HEK293T (cell line): Measurements from ENCODE around the gene KRT8.

ENCODE experiments used
- BHLHE40 ChIP-seq: fragments of 450-650 bp; IDR thresholded peaks from 2 replicates; pipeline ENCODE4 v1.6.1; 2016; ENCODE audit warnings: mild to moderate bottlenecking, moderate library complexity, borderline replicate concordance
- CTBP1 ChIP-seq: fragments of 450-650 bp; IDR thresholded peaks from 2 replicates; pipeline ENCODE4 v1.6.1; 2016; ENCODE audit warnings: borderline replicate concordance
- FOXM1 ChIP-seq: fragments of 450-650 bp; IDR thresholded peaks from 2 replicates; pipeline ENCODE4 v1.6.1; 2017; ENCODE audit warnings: mild to moderate bottlenecking, borderline replicate concordance
- L3MBTL2 ChIP-seq: fragments of 450-650 bp; conservative IDR thresholded peaks from 2 replicates; pipeline ENCODE4 v1.6.1; 2016; ENCODE audit warnings: mild to moderate bottlenecking
- NFRKB ChIP-seq: fragments of 450-650 bp; IDR thresholded peaks from 2 replicates; pipeline ENCODE4 v1.6.1; 2016; ENCODE audit warnings: mild to moderate bottlenecking, moderate library complexity
- PKNOX1 ChIP-seq: fragments of 450-650 bp; IDR thresholded peaks from 2 replicates; pipeline ENCODE4 v1.6.1; 2016
- SP1 ChIP-seq: fragments of 450-650 bp; IDR thresholded peaks from 2 replicates; pipeline ENCODE4 v1.6.1; 2017
- TARDBP ChIP-seq: fragments of 450-650 bp; IDR thresholded peaks from 2 replicates; pipeline ENCODE4 v1.6.1; 2016

DNA sequence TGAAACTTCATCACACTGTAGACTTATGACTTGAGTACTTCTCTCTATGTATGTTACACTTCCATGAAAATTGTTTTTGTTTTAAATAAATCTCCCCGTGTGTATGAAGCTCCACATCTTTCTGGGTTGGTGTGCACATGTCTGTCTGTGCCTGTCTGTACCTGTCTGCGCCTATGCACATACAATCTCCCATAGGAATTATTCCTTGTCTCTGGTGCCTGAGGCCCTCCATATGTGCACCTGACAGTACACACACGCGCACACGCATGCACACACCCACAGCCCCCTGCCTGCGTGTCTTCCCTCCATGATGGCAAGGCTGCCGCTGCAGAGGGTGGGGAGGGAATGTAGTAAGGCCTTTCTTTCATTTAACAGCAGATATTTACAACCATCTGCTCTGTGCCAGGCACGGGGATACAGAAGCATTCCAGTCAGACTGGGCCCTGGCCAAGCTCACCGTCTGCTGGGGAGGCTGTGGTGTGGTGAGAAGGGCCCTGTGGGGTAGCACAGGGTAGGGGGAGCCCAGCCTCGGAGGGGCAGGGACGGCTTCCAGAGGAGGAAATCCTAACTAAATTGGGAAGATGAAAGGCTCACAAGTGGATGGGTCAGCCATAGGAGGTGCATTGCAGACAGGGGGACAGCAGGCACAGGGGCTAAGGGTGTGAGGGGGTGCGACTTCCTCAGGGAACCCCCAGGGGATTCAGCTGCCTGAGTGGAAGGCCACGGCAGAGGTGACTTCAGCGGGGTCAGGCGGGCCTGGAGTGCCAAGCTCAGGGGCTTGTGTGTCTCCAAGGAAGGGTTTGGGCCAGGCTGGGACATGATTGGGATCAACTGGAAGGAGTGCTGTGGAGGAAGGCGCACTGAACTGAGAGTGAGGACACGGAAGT, 26.1 kb downstream of the KRT8 start:
- no peak for TF ChIP-seq FOXM1
- no peak for TF ChIP-seq NFRKB
- TF ChIP-seq BHLHE40: no peak
- no peak for TF ChIP-seq PKNOX1
- no peak for TF ChIP-seq SP1
- no peak for TF ChIP-seq L3MBTL2
- no peak for TF ChIP-seq TARDBP
- TF ChIP-seq CTBP1: no peak
